Measurements from ENCODE around the gene ZACN. TPM values are rescaled to one million over a fixed set of nuclear protein-coding genes. Genes with fewer than 3 reads are reported as not detected.

Gene ZACN
- total RNA-seq, 1 experiment from 2014 or later, result 0.09 TPM

DNA sequence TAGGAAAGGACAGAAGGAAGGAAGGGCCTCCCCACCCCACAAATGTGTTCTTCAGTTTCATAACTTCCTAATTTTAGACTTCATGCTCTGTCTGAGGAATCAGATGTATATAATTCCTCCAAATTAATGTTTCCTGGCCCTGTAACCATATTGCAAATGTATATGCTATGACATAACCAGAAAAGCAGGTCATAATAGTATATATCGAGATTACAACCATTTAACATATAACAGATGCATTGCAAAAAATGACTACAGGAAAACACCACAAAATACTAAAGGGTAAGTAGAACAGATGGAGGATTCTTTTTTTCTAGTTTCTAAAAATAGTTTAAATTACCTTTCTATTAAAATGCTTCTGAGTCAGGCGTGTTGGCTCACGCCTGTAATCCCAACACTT is 27.7 kb downstream of the ZACN start:
- no peak overlapping the region for H4K5ac ChIP-seq (ENCODE audit: insufficient read length, low read depth, low read length)
- H3K36me3 Mint-ChIP-seq (ENCODE audit: insufficient read depth in 1 of 3, low read depth in 3 of 3), result peaks cover 3 to 10% (median 5%) of the 10 kb centered on the region in 3 experiments; a peak in 5 of 7 replicates
- peaks cover 4% of the 10 kb centered on the region for H4K20me1 ChIP-seq (ENCODE audit: control insufficient read depth, insufficient read depth, insufficient read length)
- H3K23me2 ChIP-seq (ENCODE audit: insufficient read length, low read depth, low read length, poor library complexity, severe bottlenecking), result peaks cover 11% of the 10 kb centered on the region
- no peak overlapping the region for H2BK15ac ChIP-seq (ENCODE audit: low read depth, low read length)
- peak overlapping the region in 1 of 3 experiments; percentile 89; a peak in 2 of 7 replicates for H3K27ac Mint-ChIP-seq
- no peak for DNase-seq
- H3K9me3 Mint-ChIP-seq, result peaks cover 0 to 3% of the 10 kb centered on the region in 2 experiments; a peak in 1 of 5 replicates
- H2BK5ac ChIP-seq (ENCODE audit: insufficient read length, low read length), result no peak overlapping the region
- no peak overlapping the region for H3K4ac ChIP-seq (ENCODE audit: low read depth, low read length)
- no CpG with 5 or more reads among the region's 3 CpGs for WGBS (ENCODE audit: extremely low coverage, insufficient read length, low lambda C conversion rate)
- H3K4me3 Mint-ChIP-seq, result 0 out of 5 replicates have a peak overlapping the region, but pooled peaks of 1 of the 2 experiments have one; percentile 3
- H2BK120ac ChIP-seq (ENCODE audit: low read depth, low read length, poor library complexity, severe bottlenecking), result no peak overlapping the region
- no peak overlapping the region for H4K91ac ChIP-seq (ENCODE audit: insufficient read length, low read depth, low read length)
- peaks cover 6% of the 10 kb centered on the region for H3K4me1 ChIP-seq (ENCODE audit: insufficient read depth, low read length)
- H3K27ac ChIP-seq (ENCODE audit: insufficient read length, low read depth, low read length), result no peak overlapping the region
- H3K56ac ChIP-seq (ENCODE audit: insufficient read length, low read depth, low read length), result no peak overlapping the region
- no peak overlapping the region for H3T11ph ChIP-seq (ENCODE audit: low read length)
- H3K79me1 ChIP-seq (ENCODE audit: insufficient read depth, low read depth, low read length, poor library complexity, severe bottlenecking), result no peaks in the 10 kb centered on the region
- H2AFZ ChIP-seq (ENCODE audit: low read length), result no peak overlapping the region
- H3K79me2 ChIP-seq (ENCODE audit: insufficient read depth, low read length), result no peaks in the 10 kb centered on the region
- peak overlapping the region; percentile 58 for H3K18ac ChIP-seq (ENCODE audit: insufficient read length, low read depth, low read length)
- H2BK20ac ChIP-seq (ENCODE audit: low read depth, low read length, poor library complexity, severe bottlenecking), result no peak overlapping the region
- no peak overlapping the region for H4K8ac ChIP-seq (replicated peaks; ENCODE audit: insufficient read length, low read depth, low read length)
- no peak overlapping the region for H3K23ac ChIP-seq (ENCODE audit: insufficient read length, low read depth, low read length)
- H3K4me1 Mint-ChIP-seq, result peaks cover 20 to 29% of the 10 kb centered on the region in 2 experiments
- no peak overlapping the region for H2AK5ac ChIP-seq (ENCODE audit: insufficient read length, low read length)
- H3K27me3 ChIP-seq (ENCODE audit: insufficient read depth, low read length), result no peaks in the 10 kb centered on the region
- no peak overlapping the region for H2BK12ac ChIP-seq (ENCODE audit: insufficient read length, low read depth, low read length)
- no peaks in the 10 kb centered on the region for H3K9me3 ChIP-seq (ENCODE audit: control insufficient read depth, low read depth, low read length)
- no peaks in the 10 kb centered on the region; the same call in none of the 2 replicates for H3K27me3 Mint-ChIP-seq (ENCODE audit: low read depth)
- no peak for TF ChIP-seq CTCF (conservative IDR thresholded peaks at IDR 0.05)
- no peak overlapping the region for H3K14ac ChIP-seq (ENCODE audit: insufficient read depth, low read length)
- no peak overlapping the region for H3K9ac ChIP-seq (ENCODE audit: extremely low read depth, insufficient read length, low read length)
- peak overlapping the region; percentile 14 for H3K4me2 ChIP-seq (ENCODE audit: insufficient read depth, insufficient read length, low read length)
